HCT116 (cell line): ENCODE data around the gene SETD1A. TPM values are rescaled to one million over a fixed set of nuclear protein-coding genes. Genes with fewer than 3 reads are reported as not detected.

Experiments
- ATAC-seq: fragments of 200-7000 bp; cut with Tn5 transposase; 2 replicates; pipeline ENCODE4 v1.9.1; 2020; ENCODE audit warnings: mild to moderate bottlenecking, moderate library complexity
- BruUV-seq: library from RNA; stranded (reverse); fragments of 400-500 nt; replicated peaks from 2 replicates; lab custom pipeline; 2021; lab: Mats Ljungman, UMichigan
- CTCF ChIA-PET: fragments of 300-600 bp; sonication (Branson Sonifier 250); formaldehyde crosslinking; loops from one replicate; lab custom pipeline; 2021; ENCODE audit warnings: antibody characterized with exemption; lab: Charles Lee
- POLR2A ChIA-PET: fragments of 300-600, 350-600 bp; sonication (Branson Sonifier 250); formaldehyde crosslinking; loops from one replicate; lab custom pipeline; 2021; ENCODE audit warnings: antibody characterized with exemption; lab: Charles Lee
- RAD21 ChIA-PET, 2 experiments: fragments of 300-600 bp; sonication (Branson Sonifier 250); formaldehyde crosslinking; loops; one replicate each; lab custom pipeline; 2023; ENCODE audit warnings: low total read pairs in 2 of 2; ENCODE audit not compliant: uncharacterized antibody in 2 of 2, unreplicated experiment in 2 of 2, low non-redundant PET in 1 of 2; lab: Charles Lee
- DNase-seq: peaks from one replicate; pipeline ENCODE4 v3.0.0-alpha.2; 2010; ENCODE audit warnings: low read depth, low spot score
- H2AFZ ChIP-seq: fragments of 200-600 bp; shearing (Covaris generic), sonication (generic); 2 replicates; pipeline ENCODE4 v1.6.1; 2017; ENCODE audit warnings: low read depth, mixed run types, mixed read lengths, antibody characterized with exemption, low read length; ENCODE audit not compliant: poor library complexity, severe bottlenecking
- H3K27ac ChIP-seq: 2 replicates; pipeline ENCODE4 v1.5.1; 2012; ENCODE audit warnings: low read depth, low read length
- H3K27me3 ChIP-seq: fragments of 200-600 bp; sonication (generic); 2 replicates; pipeline ENCODE4 v1.6.1; 2016; ENCODE audit warnings: mixed run types, low read length, mixed read lengths; ENCODE audit not compliant: insufficient read depth
- H3K36me3 ChIP-seq, 2 experiments: fragments of 200-500 bp in 1 of 2; fragments of 200-600 bp in 1 of 2; sonication (Bioruptor generic) in 1 of 2; sonication (generic) in 1 of 2; 2 replicates each; pipeline versions ENCODE4 v1.5.1 to v1.6.1; 2014 to 2016; ENCODE audit warnings: low read length in 2 of 2, inconsistent platforms in 1 of 2, mixed read lengths in 1 of 2, mixed run types in 1 of 2; ENCODE audit not compliant: insufficient read depth in 2 of 2, control insufficient read depth in 1 of 2
- H3K4me1 ChIP-seq, 2 experiments: fragments of 200-600 bp in 1 of 2; sonication (generic) in 1 of 2; 2 replicates each; pipeline versions ENCODE4 v1.5.1 to v1.6.1; 2012 to 2017; ENCODE audit warnings: low read length in 2 of 2, inconsistent platforms in 1 of 2, mild to moderate bottlenecking in 1 of 2, mixed read lengths in 1 of 2, mixed run types in 1 of 2, moderate library complexity in 1 of 2; ENCODE audit not compliant: insufficient read depth in 2 of 2, control insufficient read depth in 1 of 2
- H3K4me2 ChIP-seq: fragments of 200-600 bp; sonication (generic); 2 replicates; pipeline ENCODE4 v1.6.1; 2017; ENCODE audit warnings: mixed run types, low read length, mixed read lengths
- H3K4me3 ChIP-seq, 2 experiments: fragments of 200-600 bp in 1 of 2; sonication (generic) in 1 of 2; replicated peaks in 1 of 2; 2 replicates each; pipeline ENCODE4 v1.5.1; 2011 to 2016; ENCODE audit warnings: low read length in 2 of 2, control low read depth in 1 of 2, low read depth in 1 of 2, mild to moderate bottlenecking in 1 of 2, mixed read lengths in 1 of 2, mixed run types in 1 of 2
- H3K79me2 ChIP-seq: fragments of 200-600 bp; sonication (generic); 2 replicates; pipeline ENCODE4 v1.6.1; 2017; ENCODE audit warnings: mild to moderate bottlenecking, mixed run types, low read length, moderate library complexity, mixed read lengths; ENCODE audit not compliant: insufficient read depth
- H3K9ac ChIP-seq: fragments of 200-600 bp; sonication (generic); 2 replicates; pipeline ENCODE4 v1.6.1; 2016; ENCODE audit warnings: low read length, mixed read lengths
- H3K9me2 ChIP-seq: fragments of 200-600 bp; sonication (generic), shearing (Covaris generic); 2 replicates; pipeline ENCODE4 v1.6.1; 2017; ENCODE audit warnings: mixed run types, mild to moderate bottlenecking, moderate library complexity; ENCODE audit not compliant: insufficient read depth
- H3K9me3 ChIP-seq, 2 experiments: fragments of 200-500 bp in 1 of 2; fragments of 200-600 bp in 1 of 2; sonication (Bioruptor generic) in 1 of 2; sonication (generic) in 1 of 2; 2 replicates each; pipeline ENCODE4 v1.6.1; 2014 to 2017; ENCODE audit warnings: low read length in 2 of 2, mixed read lengths in 2 of 2, inconsistent platforms in 1 of 2, low read depth in 1 of 2, mild to moderate bottlenecking in 1 of 2, mixed run types in 1 of 2, moderate library complexity in 1 of 2; ENCODE audit not compliant: control insufficient read depth in 1 of 2, insufficient read depth in 1 of 2
- H4K20me1 ChIP-seq: fragments of 200-600 bp; sonication (generic), shearing (Covaris generic); 2 replicates; pipeline ENCODE4 v1.6.1; 2017; ENCODE audit warnings: mixed run types, mild to moderate bottlenecking, moderate library complexity; ENCODE audit not compliant: insufficient read depth
- CBX3 ChIP-seq: IDR thresholded peaks from 2 replicates; pipeline ENCODE4 v1.6.1; 2012; ENCODE audit warnings: low read depth
- CTCF ChIP-seq, 3 experiments: fragments of 200-600 bp in 1 of 3; sonication (generic) in 1 of 3; IDR thresholded peaks in 2 of 3; conservative IDR thresholded peaks in 1 of 3; 2 replicates each; pipeline ENCODE4 v1.5.1; 2012 to 2017; ENCODE audit warnings: low read depth in 2 of 3, low read length in 2 of 3, antibody characterized with exemption in 1 of 3, borderline replicate concordance in 1 of 3, control low read depth in 1 of 3, mild to moderate bottlenecking in 1 of 3, mixed read lengths in 1 of 3, mixed run types in 1 of 3, moderate library complexity in 1 of 3; ENCODE audit not compliant: insufficient read depth in 1 of 3
- ELF1 ChIP-seq: IDR thresholded peaks from 2 replicates; pipeline ENCODE4 v1.6.1; 2012; ENCODE audit warnings: low read depth, borderline replicate concordance
- EZH2 ChIP-seq: fragments of 200-600 bp; sonication (generic); IDR thresholded peaks from 2 replicates; pipeline ENCODE4 v1.6.1; 2017; ENCODE audit warnings: antibody characterized with exemption, mixed run types
- EZH2phosphoT487 ChIP-seq: fragments of 200-600 bp; IDR thresholded peaks from 2 replicates; pipeline ENCODE4 v1.6.1; 2018; ENCODE audit warnings: antibody characterized with exemption, borderline replicate concordance
- JUND ChIP-seq: IDR thresholded peaks from 2 replicates; pipeline ENCODE4 v1.6.1; 2012
- POLR2AphosphoS5 ChIP-seq: IDR thresholded peaks from 2 replicates; pipeline ENCODE4 v1.6.1; 2011; ENCODE audit warnings: mild to moderate bottlenecking, low read depth, low read length, moderate library complexity
- SP1 ChIP-seq: IDR thresholded peaks from 2 replicates; pipeline ENCODE4 v1.6.1; 2012; ENCODE audit warnings: low read depth
- SRF ChIP-seq: IDR thresholded peaks from 2 replicates; pipeline ENCODE4 v1.6.1; 2012; ENCODE audit warnings: low read depth
- ZBTB33 ChIP-seq: IDR thresholded peaks from 2 replicates; pipeline ENCODE4 v1.6.1; 2011; ENCODE audit warnings: mild to moderate bottlenecking, low read length, moderate library complexity; ENCODE audit not compliant: insufficient replicate concordance; ENCODE audit errors: extremely low read depth
- ZNF274 ChIP-seq: fragments of 200-500 bp; sonication (Bioruptor generic); IDR thresholded peaks from 2 replicates; pipeline ENCODE4 v1.6.1; 2014; ENCODE audit warnings: mild to moderate bottlenecking, low read depth, low read length, inconsistent platforms
- intact Hi-C: fragments of 100-400 bp; cut with micrococcal nuclease; formaldehyde crosslinking; loops from 2 replicates; pipeline ENCODE4 v1.10.0; 2022
- total RNA-seq: library from RNA; stranded (reverse); gene quantifications from one replicate; pipeline ENCODE4 v1.2.1, GENCODE V29; 2021; ENCODE audit not compliant: unreplicated experiment

Gene SETD1A
- total RNA-seq, 1 experiment from 2014 or later: 26.9 TPM

GRCh38 chr16:30998852-30999761 is 41.6 kb downstream of the SETD1A start:
- H3K79me2 ChIP-seq: no peaks in the 10 kb centered on the region
- no TSS peak for BruUV-seq
- no peaks in the 10 kb centered on the region for H3K9me2 ChIP-seq
- peak overlapping the region; percentile 92 for H2AFZ ChIP-seq
- no peak for TF ChIP-seq CBX3
- TF ChIP-seq CTCF (IDR thresholded peaks at IDR 0.05 in 2 of 3, conservative IDR thresholded peaks at IDR 0.05 in 1 of 3; ENCODE audit: borderline replicate concordance in 1 of 3, insufficient read depth in 1 of 3, low read depth in 2 of 3, low read length in 2 of 3): no peak
- no peak for TF ChIP-seq EZH2phosphoT487
- TF ChIP-seq SRF: no peak
- TF ChIP-seq POLR2AphosphoS5: no peak
- TF ChIP-seq ELF1: no peak
- TF ChIP-seq ZNF274: no peak
- no peak for TF ChIP-seq JUND
- no peak for TF ChIP-seq ZBTB33
- no peak for TF ChIP-seq SP1
- TF ChIP-seq EZH2: no peak
- intact Hi-C loops: loop anchor here (5.0 kb wide), 2 partner anchors 73 to 93 kb away; partner anchors contain the start of genes VKORC1, ZNF646 and ZNF668
- ATAC-seq (no peak), DNase-seq (no peak)
- H3K4me2 ChIP-seq: peak overlapping the region; percentile 99
- H3K4me1 ChIP-seq: peaks cover 22 to 44% of the 10 kb centered on the region in 2 experiments
- ChIA-PET POLR2A (interaction anchor here (0.9 to 1.4 kb wide), 2 partner anchors 75 to 119 kb away, joined by 3 to 4 read pairs; partner anchors contain the start of genes KAT8, ZNF646 and ZNF668), RAD21 (interaction anchor here in 1 of 2 experiments (0.7 kb wide), 1 partner anchor 143 kb away, joined by 7 read pairs; no protein-coding TSS in a partner anchor), CTCF (interaction anchor here (1.5 kb wide), 1 partner anchor 14 kb away, joined by 12 read pairs; the partner anchor contains the start of gene HSD3B7)
- H3K4me3 ChIP-seq: no peak overlapping the region
- H3K36me3 ChIP-seq: no peaks in the 10 kb centered on the region
- H4K20me1 ChIP-seq: no peaks in the 10 kb centered on the region
- no peaks in the 10 kb centered on the region for H3K27me3 ChIP-seq
- H3K9me3 ChIP-seq: no peaks in the 10 kb centered on the region
- peak overlapping the region; percentile 54 for H3K9ac ChIP-seq
- H3K27ac ChIP-seq: no peak overlapping the region; the same call in 1 of the 2 replicates
